Ammon's horn (tissue), 1 donor: ENCODE measurements around the gene ABHD4.
"Not testable (repeated sequence)": the region's sequence is repeated elsewhere in the genome, so short reads cannot be mapped to it uniquely, and the experiment has no call there.

Source experiments
- DNase-seq: peaks from one replicate; pipeline ENCODE4 v3.0.0-alpha.2; 2016; ENCODE audit warnings: low spot score

The ABHD4 gene

DNA sequence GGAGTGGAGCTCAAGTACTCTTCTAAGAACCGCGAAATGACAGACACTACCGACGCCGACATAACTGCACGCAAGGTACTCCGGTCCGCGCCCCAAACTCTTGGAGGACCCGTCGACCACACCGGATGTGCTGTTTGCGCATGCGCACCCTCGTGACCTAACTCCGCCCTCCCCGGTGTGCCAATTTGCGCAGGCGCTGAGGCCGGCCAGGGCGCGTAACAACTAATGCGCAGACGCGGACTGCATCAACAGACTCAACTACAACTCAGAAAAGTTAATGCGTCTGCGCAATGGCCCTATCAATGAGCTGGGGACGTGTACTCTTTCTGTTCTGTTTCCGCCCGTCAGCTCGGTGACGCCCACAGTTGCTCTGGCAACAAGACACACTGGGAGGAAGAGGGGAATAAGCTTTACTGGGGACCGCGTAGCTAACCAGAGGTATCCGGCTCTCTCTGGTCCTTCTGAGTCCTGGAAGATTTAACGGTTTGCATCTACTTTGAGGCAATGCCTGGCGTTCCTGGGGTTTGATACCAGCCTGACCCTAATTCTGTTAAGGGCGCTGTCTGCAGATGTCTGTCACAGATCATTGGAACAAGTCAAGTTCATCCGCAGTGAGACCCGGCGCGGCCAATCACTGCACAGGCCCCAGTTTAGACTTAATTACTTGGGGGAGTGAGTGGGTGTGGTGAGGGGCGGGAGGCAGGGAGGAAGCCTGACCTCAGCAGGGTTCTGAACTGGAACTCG, 8.8 kb upstream of the ABHD4 start, which contains the start of gene DAD1:
Gene DAD1, minus strand, starts transcription at position 129 of the 744 bp plus-strand sequence. Its CDS starts 67 bp downstream, at position 62.
- DNase-seq = peak; percentile 99

DNA sequence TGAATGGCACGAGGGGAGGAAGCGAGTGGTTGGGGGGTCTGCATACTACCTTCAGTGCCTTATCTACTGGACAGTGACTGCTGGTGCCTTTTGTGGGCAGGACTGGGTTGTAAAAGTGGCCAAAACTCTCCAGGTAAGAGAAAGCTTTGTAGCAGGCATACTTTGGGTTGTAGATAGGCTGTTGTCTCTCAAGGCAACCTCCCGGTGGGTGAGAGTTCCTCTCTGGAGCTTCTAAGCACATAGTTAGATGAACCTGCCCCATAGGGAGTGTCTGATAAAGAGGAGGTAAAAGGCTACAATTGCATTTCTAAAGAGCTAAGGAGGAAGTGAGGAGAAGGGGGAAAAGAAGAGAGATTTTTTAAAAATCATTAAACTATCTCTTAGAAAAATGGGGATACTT, 4.9 kb upstream of the ABHD4 start:
- DNase-seq = no peak

DNA sequence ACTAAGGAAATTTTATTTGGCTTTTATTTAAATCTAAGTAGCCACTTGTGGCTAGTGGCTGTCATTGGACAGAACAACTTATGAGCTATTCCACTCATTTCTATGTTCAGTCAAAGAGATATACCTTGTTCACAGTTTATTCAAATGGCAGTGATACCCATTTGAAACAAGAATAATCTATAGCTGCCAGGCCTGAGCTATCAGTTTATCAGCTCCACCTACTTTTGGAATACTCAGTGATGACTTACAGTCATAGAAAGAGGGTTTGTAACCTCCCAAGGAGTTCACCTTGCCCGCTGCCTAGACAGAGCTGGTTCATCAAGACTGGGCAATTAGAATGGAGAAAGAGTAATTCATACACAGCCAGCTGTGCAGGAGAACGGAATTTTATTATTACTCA, 4.5 kb upstream of the ABHD4 start:
- DNase-seq = no peak

DNA sequence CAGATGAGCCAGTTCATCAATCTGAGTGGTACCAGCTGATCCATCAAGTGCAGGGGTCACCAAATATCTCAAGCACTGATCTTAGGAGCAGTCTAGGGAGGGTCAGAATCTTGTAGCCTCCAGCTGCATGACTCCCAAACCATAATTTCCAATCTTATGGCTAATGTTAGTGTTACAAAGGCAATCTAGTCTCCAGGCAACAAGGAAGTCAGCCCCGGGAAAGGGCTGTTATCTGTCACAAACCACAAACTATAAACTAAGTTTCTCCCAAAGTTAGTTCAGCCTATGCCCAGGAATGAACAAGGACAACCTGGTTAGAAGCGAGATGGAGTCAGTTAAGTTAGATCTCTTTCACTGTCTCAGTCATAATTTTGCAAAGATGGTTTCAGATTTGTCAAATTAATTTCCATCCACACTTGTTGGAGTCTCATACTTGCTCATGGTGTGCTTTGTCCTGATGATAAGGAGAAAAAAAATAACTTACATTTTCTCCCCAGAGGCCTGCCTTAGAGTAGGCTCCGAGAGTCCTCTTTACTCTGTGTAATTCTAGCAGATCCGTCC, 3.9 kb upstream of the ABHD4 start:
- DNase-seq = no peak

DNA sequence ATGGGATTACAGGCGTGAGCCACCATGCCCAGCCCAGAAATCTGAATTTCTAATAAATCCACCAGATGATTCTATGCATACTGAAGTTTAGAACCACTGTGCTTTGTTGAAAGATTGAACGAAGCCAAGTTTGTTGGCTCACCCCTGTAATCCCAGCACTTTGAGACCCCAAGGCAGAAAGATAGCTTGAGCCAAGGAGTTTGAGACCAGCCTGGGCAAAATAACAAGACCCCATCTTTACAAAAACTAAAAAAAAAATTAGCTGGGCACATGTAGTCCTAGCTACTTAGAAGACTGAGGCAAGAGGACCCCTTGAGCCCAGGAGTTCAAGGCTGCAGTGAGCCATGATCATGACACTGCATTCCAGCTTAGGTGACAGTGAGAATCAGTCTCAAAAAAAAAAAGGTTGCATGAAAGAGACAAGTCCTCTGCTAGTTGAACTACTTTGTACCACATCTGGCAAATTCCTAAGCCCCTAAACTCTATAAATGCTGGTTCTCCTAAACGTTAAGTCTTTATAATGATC, 1.7 kb upstream of the ABHD4 start:
- DNase-seq = no peak

DNA sequence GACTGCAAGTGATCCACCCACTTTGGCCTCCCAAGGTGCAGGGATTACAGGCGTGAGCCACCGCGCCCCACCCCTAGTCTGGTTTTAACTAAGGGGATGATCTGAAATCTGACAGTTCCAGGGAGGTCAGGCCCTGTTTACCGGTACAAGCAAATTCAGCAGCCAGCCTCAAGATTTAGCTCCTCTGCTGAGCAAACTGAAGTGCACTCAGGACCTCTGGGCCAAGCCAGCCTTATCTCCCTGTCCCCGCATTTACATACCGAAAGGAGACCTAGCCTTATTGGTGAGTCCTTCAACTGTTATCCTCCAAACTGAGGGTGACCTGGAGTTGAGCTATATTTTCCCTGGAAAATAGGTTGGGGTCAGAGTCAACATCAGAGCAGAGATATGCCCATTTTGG, 835 bp upstream of the ABHD4 start:
- no peak for DNase-seq

DNA sequence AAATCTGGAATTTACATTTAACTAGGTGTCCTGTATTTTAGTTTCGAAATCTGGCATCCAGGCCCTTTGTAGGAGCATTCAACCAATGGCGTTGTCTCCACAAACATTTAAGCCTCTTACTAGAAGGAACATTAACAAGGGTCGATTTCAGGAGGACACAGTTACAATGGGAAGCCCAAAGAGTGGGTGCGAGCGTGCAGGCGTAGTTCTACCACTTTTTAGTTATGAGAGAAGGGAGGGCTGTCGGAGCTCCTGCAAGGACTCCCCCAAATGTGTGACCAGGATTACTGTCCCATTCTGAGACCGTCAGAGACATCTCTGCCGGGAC, 365 bp upstream of the ABHD4 start:
- DNase-seq = no peak

DNA sequence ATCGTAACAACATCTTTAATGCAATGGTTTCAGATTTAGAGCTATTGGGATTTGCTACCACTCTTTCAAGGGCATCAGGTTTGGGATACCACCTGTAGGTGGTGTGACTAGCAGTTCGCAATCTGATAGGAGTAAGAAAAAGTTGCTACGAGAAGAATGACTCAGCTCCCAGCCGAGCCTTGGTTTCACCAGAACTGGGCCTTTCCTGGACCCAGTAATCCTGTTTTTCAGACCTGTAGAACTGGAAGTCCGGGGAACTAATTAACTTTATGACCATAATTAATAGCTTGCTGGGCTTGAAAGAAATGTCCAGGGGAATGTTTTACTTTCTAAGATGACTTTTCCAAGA, 770 bp downstream of the ABHD4 start:
- peak; percentile 21 for DNase-seq

DNA sequence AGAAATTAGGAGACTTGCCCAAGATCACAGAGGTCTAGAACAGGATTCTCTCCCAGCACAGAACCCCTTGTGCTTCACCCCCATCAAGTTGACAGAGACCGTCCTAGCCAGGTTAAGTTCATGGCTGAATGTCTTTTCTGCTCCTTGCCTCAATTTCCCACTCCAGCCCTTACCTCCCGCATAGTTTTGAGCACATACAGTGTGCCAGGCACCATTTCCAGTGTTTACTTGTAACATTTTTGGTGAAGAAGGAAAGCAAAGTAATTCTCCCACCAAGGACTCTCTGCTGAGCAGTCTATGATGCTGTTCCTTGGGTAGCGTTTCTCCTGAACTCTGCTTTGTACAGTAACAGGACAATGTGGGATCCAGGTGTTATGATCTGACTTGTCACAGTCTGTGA, 1.2 kb downstream of the ABHD4 start:
- DNase-seq = no peak

DNA sequence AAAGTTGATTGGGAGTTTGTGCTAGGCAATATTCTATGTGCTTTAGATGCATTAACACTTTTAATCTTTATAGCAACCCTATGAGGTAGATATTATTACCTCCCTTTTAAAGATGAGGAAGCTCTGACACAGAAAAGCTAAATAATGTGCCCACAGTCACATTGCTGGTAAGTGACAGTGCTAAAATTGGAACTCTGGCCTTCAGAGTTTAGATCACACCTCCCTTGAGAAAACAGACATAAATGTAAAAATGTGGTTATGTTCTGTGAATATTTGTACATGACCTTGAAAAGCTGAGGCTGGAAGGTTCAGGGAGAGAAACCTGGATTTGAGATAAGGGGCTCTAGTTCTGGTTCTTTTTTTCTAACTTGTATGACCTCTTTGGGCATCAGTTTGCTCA, 1.9 kb downstream of the ABHD4 start:
- no peak for DNase-seq

DNA sequence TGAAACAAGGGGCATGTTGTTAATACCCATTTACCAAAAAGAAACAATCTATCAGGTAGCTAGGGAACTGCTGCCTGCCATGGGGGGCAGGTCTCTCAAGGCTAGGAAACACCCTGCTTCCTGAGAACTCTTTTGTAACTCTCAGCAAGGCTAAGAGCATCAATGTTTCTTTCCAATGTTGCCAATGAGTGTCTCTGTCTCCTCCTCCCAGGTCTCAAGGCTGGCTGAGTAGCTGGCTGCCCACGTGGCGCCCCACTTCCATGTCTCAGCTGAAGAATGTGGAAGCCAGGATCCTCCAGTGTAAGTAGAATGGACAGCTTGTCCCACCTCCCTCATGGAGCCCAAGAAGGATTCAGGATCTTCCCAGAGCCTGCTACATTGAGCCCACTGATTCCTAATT, 3.4 kb downstream of the ABHD4 start:
- DNase-seq = no peak

DNA sequence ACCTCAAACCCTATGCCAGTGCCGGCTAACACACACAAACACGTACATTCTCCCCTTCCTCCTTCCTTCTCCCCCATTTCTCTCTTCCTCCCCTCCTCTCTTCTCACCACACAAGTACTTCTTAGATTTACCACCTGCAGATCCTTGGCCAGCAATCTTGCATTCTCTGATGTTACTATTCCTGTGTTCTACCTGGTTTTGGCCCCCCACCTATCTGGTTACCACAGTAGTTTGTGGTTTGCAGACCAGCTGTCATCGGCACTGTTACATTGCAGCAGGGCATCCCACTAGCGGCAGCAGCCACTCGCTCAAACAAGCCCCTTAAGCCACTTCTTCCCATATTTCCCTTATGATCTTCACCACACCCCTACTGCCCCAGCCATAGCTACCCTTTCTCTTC, 3.9 kb downstream of the ABHD4 start:
- no peak for DNase-seq

DNA sequence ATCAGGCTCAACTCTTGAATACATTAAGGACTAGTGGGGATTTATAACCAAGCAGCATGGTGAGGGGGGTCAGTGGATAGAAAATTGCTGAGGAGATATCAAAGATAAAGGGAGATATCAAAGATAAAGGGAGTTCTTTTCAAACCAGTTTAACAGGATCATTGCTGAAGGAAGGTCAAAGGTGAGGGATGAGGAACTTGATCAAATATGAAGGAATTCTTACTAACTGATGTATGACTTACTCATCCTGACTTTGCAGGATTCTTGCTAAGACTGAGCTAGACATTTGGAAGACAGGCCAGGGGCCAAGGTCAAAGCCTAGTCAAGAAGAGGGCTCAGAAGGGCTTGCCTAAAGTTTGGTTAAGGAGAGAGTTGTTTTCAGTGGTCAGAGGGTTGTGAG, 4.8 kb downstream of the ABHD4 start:
- no peak for DNase-seq

DNA sequence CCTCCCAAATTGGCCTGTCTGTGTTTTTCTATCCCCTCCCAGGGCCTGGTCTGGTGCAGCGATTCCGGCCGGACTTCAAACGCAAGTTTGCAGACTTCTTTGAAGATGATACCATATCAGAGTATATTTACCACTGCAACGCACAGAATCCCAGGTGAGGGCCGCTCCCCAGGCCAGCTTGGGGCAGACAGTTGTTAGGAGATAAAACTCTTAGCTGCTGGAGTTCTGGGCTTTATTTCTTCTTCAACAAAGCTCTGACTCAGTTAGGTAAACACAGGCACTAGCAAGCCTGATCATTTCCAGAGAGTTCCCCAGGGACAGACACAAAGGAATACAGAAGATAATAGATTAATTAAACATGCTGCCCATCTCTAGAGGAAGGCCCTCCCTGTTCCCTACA, 8.3 kb downstream of the ABHD4 start:
- no peak for DNase-seq

DNA sequence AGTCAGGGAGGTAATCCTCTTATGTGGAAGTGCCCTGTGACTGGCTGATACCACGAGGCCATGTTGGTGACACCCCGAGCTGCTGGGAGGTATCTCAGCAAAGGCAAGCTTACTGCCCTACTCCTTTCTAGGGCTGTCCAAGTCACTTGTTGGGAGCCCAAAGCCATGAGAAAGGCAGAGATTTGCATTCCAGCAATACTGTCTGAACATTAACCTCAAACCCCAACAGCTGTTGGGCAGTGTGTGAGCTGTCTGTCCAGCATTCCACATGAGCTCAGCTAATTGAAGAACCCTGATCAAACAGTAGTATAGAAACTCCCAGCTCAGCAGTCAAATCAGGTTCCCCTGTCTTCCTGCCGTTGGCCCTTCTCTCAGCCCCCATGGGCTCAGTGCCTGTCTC, 9.2 kb downstream of the ABHD4 start:
- DNase-seq = no peak

DNA sequence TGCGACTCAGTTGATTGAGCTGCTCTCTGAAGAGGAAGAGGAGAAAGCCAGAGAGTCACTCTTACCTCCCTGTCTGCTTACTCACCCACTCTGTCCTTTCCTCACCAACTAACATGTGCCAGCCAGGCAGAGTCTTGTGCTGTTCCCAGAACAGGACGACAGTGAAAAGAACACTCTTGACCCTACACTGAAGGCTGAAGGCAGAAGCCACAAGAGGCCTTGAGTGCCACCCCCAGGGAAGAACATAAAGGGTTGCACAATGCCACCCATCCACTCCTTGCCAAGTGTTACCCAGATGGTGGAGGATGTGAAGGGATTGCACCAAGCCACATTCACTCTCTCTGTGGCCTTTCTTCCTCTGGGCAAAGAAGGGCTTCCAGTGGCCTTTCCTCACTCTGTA, 12.8 kb downstream of the ABHD4 start:
- DNase-seq = no peak

DNA sequence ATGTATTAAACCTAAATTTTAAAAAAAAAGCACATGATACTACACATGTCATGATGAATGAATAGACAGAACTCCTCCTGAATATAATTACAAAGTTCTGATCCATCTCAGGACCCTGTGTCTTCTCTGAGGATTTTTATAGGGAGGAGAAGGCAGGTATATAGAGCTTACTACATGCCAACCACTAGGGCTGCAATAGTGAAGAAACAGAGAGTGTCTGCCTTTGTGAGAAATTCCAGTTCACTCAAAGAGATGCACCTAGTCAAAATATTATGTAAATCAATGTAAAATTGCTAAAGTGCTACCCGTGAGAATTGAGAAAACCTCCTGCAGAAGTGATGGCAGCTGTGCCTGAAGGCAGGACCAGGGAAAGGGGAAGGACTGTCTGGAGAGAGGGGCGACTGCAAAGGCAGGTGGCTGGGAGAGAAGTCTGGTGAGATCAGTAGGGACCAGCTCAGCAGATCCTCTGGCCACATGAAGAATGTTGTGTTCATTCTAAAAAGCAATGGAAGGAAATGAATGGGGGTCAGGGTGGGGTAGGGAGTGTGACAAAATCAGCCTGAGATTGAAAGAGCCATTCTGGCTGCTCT, 15.1 kb downstream of the ABHD4 start:
- no peak for DNase-seq

DNA sequence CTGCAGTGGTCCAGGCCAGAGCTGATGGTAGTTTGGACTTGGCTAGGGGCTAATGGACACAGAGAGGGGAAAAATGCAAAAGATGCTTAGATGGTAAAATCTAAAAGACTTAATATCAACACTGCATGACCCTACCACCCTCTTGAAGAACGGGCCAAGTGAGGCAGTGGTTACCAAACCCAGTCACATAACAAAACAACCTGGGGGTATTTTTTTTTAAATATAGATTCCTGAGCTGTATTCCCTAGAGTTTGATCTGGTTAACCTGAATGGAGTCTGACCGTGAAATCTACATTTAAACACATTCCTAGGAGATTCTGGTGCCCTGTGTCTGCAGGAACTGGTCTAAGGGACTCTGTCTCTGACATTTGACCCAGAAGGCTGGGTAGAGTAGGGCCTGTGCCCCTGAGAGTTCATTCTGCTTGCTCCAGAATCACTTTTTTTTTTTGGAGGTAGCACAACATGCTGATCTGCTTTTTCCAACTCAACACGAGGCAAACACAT, 15.7 kb downstream of the ABHD4 start:
- no peak for DNase-seq

DNA sequence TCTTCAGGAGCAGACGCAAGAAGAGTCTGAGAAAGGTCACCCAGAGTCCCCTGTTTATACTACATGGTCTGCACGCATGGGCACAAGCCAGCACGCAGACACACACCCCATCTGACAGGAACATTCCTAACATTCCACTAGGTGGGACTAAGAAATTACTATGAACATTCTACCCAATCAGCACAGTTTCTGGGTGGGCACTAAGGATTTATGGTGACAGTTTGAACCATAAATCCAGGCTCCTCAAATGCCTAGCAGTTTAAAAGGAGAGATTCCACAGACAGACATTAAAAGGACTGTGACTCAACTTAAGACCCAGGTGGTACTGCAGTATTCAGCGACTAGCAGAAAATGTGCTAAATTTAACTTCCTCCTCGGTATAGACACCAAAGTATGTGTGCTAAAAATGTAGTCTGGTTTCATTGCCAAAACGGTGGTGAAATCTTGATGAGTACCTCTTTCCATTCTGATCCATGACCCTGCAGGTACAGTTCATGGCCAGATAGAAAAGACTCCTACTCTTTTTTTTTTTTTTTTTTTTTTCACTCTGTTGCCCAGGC, 16.2 kb downstream of the ABHD4 start:
- DNase-seq = no peak

DNA sequence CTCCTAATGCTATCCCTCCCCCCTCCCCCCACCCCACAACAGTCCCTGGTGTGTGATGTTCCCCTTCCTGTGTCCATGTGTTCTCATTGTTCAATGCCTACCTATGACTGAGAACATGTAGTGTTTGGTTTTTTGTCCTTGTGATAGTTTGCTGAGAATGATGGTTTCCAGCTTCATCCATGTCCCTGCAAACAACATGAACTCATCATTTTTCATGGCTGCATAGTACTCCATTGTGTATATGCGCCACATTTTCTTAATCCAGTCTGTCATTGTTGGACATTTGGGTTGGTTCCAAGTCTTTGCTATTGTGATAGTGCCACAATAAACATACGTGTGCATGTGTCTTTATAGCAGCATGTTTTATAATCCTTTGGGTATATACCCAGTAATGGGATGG, 17.7 kb downstream of the ABHD4 start:
- not testable (repeated sequence) for DNase-seq

DNA sequence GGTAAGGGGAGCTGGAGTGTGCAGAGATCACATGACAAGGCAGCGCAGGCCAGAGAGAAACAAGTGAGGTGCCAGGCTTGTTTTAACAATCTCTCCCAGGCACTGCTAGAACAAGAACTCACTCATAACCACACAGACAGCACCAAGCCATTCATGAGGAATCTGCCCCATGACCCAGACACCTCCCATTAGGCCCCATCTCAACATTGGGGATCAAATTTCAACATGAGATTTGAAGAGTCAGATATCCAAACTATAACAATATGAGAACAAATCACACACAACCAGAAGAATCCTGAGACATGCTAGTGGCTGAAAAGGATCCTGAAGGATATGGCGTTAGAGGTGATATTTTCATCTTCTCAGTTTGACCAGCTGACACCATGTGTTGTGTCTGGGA, 24.2 kb downstream of the ABHD4 start:
- DNase-seq = no peak

DNA sequence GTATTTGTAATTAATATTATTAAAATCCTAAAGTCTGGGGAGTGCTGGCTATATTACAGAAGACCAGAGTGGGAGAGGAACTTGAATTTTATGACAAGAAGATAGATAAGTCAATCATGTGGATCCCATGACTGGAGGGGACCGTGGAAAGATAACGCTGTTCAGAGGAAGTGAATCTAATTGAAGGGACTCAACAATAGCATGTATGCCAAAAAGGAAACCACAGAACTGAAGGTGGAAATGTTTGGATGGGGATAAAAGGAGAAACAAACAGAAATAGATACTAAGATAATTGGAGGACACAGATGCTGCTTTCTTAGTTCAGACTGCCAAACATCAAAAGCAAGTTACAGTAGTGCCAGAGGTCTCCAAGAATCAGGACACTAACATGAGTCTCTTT, 24.9 kb downstream of the ABHD4 start:
- DNase-seq = no peak

DNA sequence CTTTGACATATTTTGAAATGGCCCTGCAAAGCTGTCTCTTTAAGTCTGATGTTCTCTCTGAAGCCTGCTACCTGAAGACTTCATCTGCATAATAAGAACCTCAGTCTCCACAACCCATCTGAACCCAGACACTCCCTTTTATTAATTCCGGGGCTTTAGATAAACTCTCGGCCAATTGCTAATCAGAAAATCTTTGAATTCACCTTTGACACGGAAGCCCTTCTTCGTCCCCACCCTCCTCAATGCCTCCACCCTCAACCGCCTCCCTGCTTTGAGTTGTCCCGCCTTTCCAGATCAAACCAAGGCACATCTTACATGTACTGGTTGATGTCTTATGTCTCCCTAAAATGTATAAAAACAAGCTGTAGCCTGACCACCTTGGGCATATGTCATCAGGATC, 28.5 kb downstream of the ABHD4 start:
- DNase-seq = no peak
